ENCODE data around the gene TBX4.

TBX4 gene

GRCh38 chr17:61455324-61456060, 3.3 kb downstream of the TBX4 start:
- DNase-seq = no peak

- no peak for DNase-seq
Measured at GRCh38 chr17:61456061-61456681, 3.9 kb downstream of the TBX4 start.

GRCh38 chr17:61456688-61457225, 4.5 kb downstream of the TBX4 start:
- DNase-seq = no peak

GRCh38 chr17:61457226-61457983, 5.2 kb downstream of the TBX4 start:
- no peak for DNase-seq

GRCh38 chr17:61458000-61458399, 5.8 kb downstream of the TBX4 start:
- DNase-seq = no peak

GRCh38 chr17:61458421-61459141, 6.4 kb downstream of the TBX4 start:
- DNase-seq = no peak

GRCh38 chr17:61459142-61459809, 7.1 kb downstream of the TBX4 start:
- DNase-seq = no peak

- DNase-seq = no peak
Measured at GRCh38 chr17:61459939-61460718, 7.9 kb downstream of the TBX4 start.

GRCh38 chr17:61460796-61461585, 8.8 kb downstream of the TBX4 start:
- no peak for DNase-seq

GRCh38 chr17:61461586-61461966, 9.4 kb downstream of the TBX4 start:
- no peak for DNase-seq

- no peak for DNase-seq
Measured at GRCh38 chr17:61461967-61462718, 9.9 kb downstream of the TBX4 start.

GRCh38 chr17:61462719-61463315, 10.6 kb downstream of the TBX4 start:
- no peak for DNase-seq

- DNase-seq = no peak
Measured at GRCh38 chr17:61463316-61464129, 11.3 kb downstream of the TBX4 start.

- no peak for DNase-seq
Measured at GRCh38 chr17:61464130-61464842, 12.1 kb downstream of the TBX4 start.

- DNase-seq = no peak
Measured at GRCh38 chr17:61464843-61465180, 12.6 kb downstream of the TBX4 start.

- DNase-seq = no peak
Measured at GRCh38 chr17:61465550-61466237, 13.5 kb downstream of the TBX4 start.

GRCh38 chr17:61466246-61466645, 14.0 kb downstream of the TBX4 start:
- DNase-seq = no peak
